ENCODE results near the gene PATL1. TPM values are rescaled to one million over a fixed set of nuclear protein-coding genes. Genes with fewer than 3 reads are reported as not detected.

Gene PATL1
- total RNA-seq, 1 donor from 2014 or later = 35.4 TPM

- TF ChIP-seq, protein P1, sequence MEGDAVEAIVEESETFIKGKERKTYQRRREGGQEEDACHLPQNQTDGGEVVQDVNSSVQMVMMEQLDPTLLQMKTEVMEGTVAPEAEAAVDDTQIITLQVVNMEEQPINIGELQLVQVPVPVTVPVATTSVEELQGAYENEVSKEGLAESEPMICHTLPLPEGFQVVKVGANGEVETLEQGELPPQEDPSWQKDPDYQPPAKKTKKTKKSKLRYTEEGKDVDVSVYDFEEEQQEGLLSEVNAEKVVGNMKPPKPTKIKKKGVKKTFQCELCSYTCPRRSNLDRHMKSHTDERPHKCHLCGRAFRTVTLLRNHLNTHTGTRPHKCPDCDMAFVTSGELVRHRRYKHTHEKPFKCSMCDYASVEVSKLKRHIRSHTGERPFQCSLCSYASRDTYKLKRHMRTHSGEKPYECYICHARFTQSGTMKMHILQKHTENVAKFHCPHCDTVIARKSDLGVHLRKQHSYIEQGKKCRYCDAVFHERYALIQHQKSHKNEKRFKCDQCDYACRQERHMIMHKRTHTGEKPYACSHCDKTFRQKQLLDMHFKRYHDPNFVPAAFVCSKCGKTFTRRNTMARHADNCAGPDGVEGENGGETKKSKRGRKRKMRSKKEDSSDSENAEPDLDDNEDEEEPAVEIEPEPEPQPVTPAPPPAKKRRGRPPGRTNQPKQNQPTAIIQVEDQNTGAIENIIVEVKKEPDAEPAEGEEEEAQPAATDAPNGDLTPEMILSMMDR (conservative IDR thresholded peaks at IDR 0.05) = no peak
- no peak overlapping the region for H3K27ac Mint-ChIP-seq (ENCODE audit: unreplicated experiment)
- peaks cover under 1% of the 10 kb centered on the region for H3K36me3 Mint-ChIP-seq (ENCODE audit: low read depth)
- peak overlapping the region; percentile 28 for H3K4me3 Mint-ChIP-seq
- no peaks in the 10 kb centered on the region for H3K27me3 Mint-ChIP-seq (ENCODE audit: low read depth)
- no peaks in the 10 kb centered on the region for H3K9me3 Mint-ChIP-seq
- no peak for DNase-seq (ENCODE audit: low read depth, low spot score)
- peaks cover 23% of the 10 kb centered on the region for H3K4me1 Mint-ChIP-seq
Observed at GRCh38 chr11:59671471-59671870, 2.6 kb upstream of the PATL1 start.

- H3K4me3 Mint-ChIP-seq = peak overlapping the region; percentile 97
- H3K4me1 Mint-ChIP-seq = peaks cover 23% of the 10 kb centered on the region
- H3K27me3 Mint-ChIP-seq (ENCODE audit: low read depth) = no peaks in the 10 kb centered on the region
- TF ChIP-seq, protein P1 (conservative IDR thresholded peaks at IDR 0.05) = peak; percentile 17
- peak overlapping the region; percentile 100 for H3K27ac Mint-ChIP-seq (ENCODE audit: unreplicated experiment)
- DNase-seq (ENCODE audit: low read depth, low spot score) = peak; percentile 12
- no peaks in the 10 kb centered on the region for H3K9me3 Mint-ChIP-seq
- H3K36me3 Mint-ChIP-seq (ENCODE audit: low read depth) = peaks cover 5% of the 10 kb centered on the region
Observed at GRCh38 chr11:59669611-59670009, 773 bp upstream of the PATL1 start.

GRCh38 chr11:59668188-59668949 is 468 bp downstream of the PATL1 start:
- Mint-ChIP-seq H3K36me3 (ENCODE audit: low read depth) (peaks cover 5% of the 10 kb centered on the region), H3K4me1 (peaks cover 23% of the 10 kb centered on the region), H3K27me3 (ENCODE audit: low read depth) (no peaks in the 10 kb centered on the region), H3K27ac (ENCODE audit: unreplicated experiment) (peak overlapping the region; percentile 43), H3K4me3 (peak overlapping the region; percentile 88), H3K9me3 (no peaks in the 10 kb centered on the region)
- peak; percentile 14 for DNase-seq (ENCODE audit: low read depth, low spot score)
- TF ChIP-seq, protein P1 (conservative IDR thresholded peaks at IDR 0.05) = peak; percentile 50

GRCh38 chr11:59667812-59668187 is 1.0 kb downstream of the PATL1 start:
- H3K4me3 Mint-ChIP-seq = peak overlapping the region; percentile 88
- peak overlapping the region; percentile 43 for H3K27ac Mint-ChIP-seq (ENCODE audit: unreplicated experiment)
- peaks cover 23% of the 10 kb centered on the region for H3K4me1 Mint-ChIP-seq
- no peaks in the 10 kb centered on the region for H3K9me3 Mint-ChIP-seq
- TF ChIP-seq, protein P1 (conservative IDR thresholded peaks at IDR 0.05) = no peak
- DNase-seq (ENCODE audit: low read depth, low spot score) = no peak
- H3K36me3 Mint-ChIP-seq (ENCODE audit: low read depth) = peaks cover 5% of the 10 kb centered on the region
- H3K27me3 Mint-ChIP-seq (ENCODE audit: low read depth) = no peaks in the 10 kb centered on the region

DNA sequence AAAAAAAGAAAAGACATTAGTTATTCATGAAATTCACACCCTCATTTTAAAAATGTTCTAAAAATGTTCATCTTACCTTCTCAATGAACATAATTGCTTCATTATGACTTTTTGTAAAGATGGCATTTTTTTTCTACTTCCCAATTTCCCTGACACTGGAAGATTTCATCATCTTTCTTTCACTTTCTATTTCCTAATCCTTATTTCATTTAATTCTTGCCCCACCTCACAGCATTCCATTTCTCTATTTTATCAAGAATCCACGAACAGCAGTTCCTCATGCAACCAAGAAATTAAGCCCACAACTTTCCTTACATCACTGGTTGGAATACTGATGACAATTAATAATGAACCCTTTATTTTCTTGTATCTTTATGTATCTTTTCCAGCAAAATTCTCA is 1.9 kb downstream of the PATL1 start:
- no peak for DNase-seq (ENCODE audit: low read depth, low spot score)
- TF ChIP-seq, protein P1 (conservative IDR thresholded peaks at IDR 0.05) = no peak
- H3K27me3 Mint-ChIP-seq (ENCODE audit: low read depth) = no peaks in the 10 kb centered on the region
- peaks cover 5% of the 10 kb centered on the region for H3K36me3 Mint-ChIP-seq (ENCODE audit: low read depth)
- H3K4me3 Mint-ChIP-seq = peak overlapping the region; percentile 88
- no peaks in the 10 kb centered on the region for H3K9me3 Mint-ChIP-seq
- H3K27ac Mint-ChIP-seq (ENCODE audit: unreplicated experiment) = no peak overlapping the region
- peaks cover 23% of the 10 kb centered on the region for H3K4me1 Mint-ChIP-seq

All from neural crest cell (in vitro differentiated cells).